GM12864 (cell line): ENCODE measurements around the gene ABCC4.

Experiments used
- DNase-seq: peaks from one replicate; pipeline ENCODE4 v3.0.0-alpha.2; 2011; ENCODE audit warnings: low read depth
- H3K4me3 ChIP-seq: 2 replicates; pipeline ENCODE4 v1.5.1; 2011; ENCODE audit warnings: mild to moderate bottlenecking, low read depth, low read length, control low read depth
- TF ChIP-seq, protein P1 (sequence below): IDR thresholded peaks from 2 replicates; pipeline ENCODE4 v1.5.1; 2011; ENCODE audit warnings: low read depth, mild to moderate bottlenecking, moderate library complexity, low read length, control low read depth, inconsistent platforms; ENCODE audit errors: missing control alignments

Gene ABCC4

DNA sequence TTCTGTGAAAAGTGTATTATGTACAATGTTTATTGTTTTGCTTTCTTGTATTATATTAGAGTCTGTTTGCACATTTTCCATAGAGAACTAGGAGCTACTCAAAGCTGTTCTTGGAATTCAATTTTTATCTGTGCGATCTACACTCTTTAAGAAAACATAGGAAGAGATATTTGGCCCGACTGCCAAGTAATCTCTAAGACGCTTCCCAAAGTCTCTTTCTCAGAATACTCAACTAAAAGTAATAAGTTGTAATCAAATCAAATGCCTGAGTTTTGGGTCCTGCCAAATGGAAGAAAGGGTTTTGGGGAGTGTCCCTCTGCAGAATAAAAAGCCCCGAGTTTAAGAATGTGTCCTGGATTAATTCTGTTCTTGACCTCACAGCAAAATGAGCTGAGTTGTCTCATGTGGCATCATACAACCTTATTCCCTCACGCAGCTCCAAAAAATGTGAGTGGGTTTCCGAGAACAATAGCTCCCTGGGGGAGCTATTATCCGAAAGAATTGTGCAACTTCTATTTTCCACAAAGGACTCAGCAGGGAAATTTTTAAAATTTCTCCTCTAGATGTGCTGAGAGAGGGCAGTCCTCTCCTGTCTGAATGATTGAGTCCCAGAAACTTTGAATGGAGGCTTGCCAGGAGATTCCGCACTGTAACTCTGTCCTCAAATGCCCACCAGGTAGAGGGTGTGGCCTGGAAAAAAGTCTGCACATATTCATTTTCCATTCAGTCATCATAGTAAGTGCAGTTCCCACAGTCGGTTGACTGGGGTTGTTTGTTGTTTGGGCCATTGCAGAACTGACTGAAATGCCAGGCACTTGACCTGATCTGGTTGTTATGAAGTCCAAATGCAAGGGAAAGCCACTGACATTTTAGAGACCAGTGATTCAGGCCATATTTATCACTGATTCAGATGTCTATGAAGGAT, 309.0 kb downstream of the ABCC4 start:
- no peak overlapping the region for H3K4me3 ChIP-seq
- TF ChIP-seq, protein P1, sequence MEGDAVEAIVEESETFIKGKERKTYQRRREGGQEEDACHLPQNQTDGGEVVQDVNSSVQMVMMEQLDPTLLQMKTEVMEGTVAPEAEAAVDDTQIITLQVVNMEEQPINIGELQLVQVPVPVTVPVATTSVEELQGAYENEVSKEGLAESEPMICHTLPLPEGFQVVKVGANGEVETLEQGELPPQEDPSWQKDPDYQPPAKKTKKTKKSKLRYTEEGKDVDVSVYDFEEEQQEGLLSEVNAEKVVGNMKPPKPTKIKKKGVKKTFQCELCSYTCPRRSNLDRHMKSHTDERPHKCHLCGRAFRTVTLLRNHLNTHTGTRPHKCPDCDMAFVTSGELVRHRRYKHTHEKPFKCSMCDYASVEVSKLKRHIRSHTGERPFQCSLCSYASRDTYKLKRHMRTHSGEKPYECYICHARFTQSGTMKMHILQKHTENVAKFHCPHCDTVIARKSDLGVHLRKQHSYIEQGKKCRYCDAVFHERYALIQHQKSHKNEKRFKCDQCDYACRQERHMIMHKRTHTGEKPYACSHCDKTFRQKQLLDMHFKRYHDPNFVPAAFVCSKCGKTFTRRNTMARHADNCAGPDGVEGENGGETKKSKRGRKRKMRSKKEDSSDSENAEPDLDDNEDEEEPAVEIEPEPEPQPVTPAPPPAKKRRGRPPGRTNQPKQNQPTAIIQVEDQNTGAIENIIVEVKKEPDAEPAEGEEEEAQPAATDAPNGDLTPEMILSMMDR = no peak
- DNase-seq = no peak

- no peak overlapping the region for H3K4me3 ChIP-seq
- TF ChIP-seq, protein P1 = no peak
- no peak for DNase-seq
Observed at GRCh38 chr13:94988654-94989053, 312.6 kb downstream of the ABCC4 start.

GRCh38 chr13:94987869-94988268, 313.4 kb downstream of the ABCC4 start:
- H3K4me3 ChIP-seq = no peak overlapping the region
- TF ChIP-seq, protein P1 = no peak
- no peak for DNase-seq

DNA sequence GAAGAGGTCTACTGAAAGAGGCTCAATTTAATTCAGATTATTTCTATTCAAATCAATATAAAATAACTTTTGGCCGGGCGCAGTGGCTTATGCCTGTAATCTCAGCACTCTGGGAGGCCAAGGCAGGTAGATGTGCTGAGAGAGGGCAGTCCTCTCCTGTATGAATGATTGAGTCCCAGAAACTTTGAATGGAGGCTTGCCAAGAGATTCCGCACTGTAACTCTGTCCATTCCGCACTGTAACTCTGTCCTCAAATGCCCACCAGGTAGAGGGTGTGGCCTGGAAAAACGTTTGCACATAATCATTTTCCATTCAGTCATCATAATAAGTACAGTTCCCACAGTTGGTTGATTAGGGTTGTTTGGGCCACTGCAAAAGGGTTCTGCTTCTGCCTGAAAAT, 314.2 kb downstream of the ABCC4 start:
- no peak for DNase-seq
- TF ChIP-seq, protein P1 = no peak
- no peak overlapping the region for H3K4me3 ChIP-seq

- DNase-seq = no peak
- TF ChIP-seq, protein P1 = no peak
Observed at GRCh38 chr13:94984958-94985357, 316.3 kb downstream of the ABCC4 start.

GRCh38 chr13:94978516-94978915, 322.7 kb downstream of the ABCC4 start:
- TF ChIP-seq, protein P1 = no peak
- no peak for DNase-seq

More at GRCh38 chr13:94984958-94985357, 316.3 kb downstream of the ABCC4 start:
- no peak overlapping the region for H3K4me3 ChIP-seq

More at GRCh38 chr13:94978516-94978915, 322.7 kb downstream of the ABCC4 start:
- H3K4me3 ChIP-seq = no peak overlapping the region
